Left lung (tissue), 10 donors: ENCODE results near the gene FHAD1. TPM values are rescaled to one million over a fixed set of nuclear protein-coding genes. Genes with fewer than 3 reads are reported as not detected.

Experiments
- ATAC-seq: fragments of 200-7000 bp; cut with Tn5 transposase; one replicate; pipeline ENCODE4 v1.9.1; 2020; ENCODE audit warnings: moderate library complexity
- DNase-seq, 4 donors: peaks; one replicate each; pipeline ENCODE4 v3.0.0-alpha.2; 2013 to 2020
- H3K27ac ChIP-seq, 2 donors: fragments of 200-600 bp; sonication (generic) in 1 of 2; one replicate each; pipeline versions ENCODE4 v1.5.0 to v1.8.0; 2020 to 2021
- H3K27me3 ChIP-seq, 2 donors: fragments of 200-600 bp; sonication (generic) in 1 of 2; one replicate each; pipeline versions ENCODE4 v1.5.0 to v1.8.0; 2020 to 2021
- H3K36me3 ChIP-seq, 2 donors: fragments of 200-600 bp; sonication (generic) in 1 of 2; one replicate each; pipeline versions ENCODE4 v1.5.0 to v1.8.0; 2020 to 2021
- H3K4me1 ChIP-seq, 2 donors: fragments of 200-600 bp; one replicate each; pipeline ENCODE4 v1.8.0; 2021
- H3K4me3 ChIP-seq, 2 donors: fragments of 200-600 bp; sonication (generic) in 1 of 2; one replicate each; pipeline versions ENCODE4 v1.5.0 to v1.8.0; 2020 to 2021; ENCODE audit warnings: mild to moderate bottlenecking in 1 of 2
- H3K9me3 ChIP-seq, 2 donors: fragments of 200-600 bp; sonication (generic) in 1 of 2; one replicate each; pipeline versions ENCODE4 v1.5.0 to v1.8.0; 2020 to 2021
- CTCF ChIP-seq, 2 donors: fragments of 200-600 bp; sonication (generic) in 1 of 2; IDR thresholded peaks; one replicate each; pipeline versions ENCODE4 v1.5.0 to v1.8.0; 2021; ENCODE audit warnings: antibody characterized with exemption in 2 of 2
- intact Hi-C, 2 donors: fragments of 100-400 bp; cut with DNase I; formaldehyde crosslinking; loops; one replicate each; pipeline versions ENCODE4 v1.11.2 to v1.14.2; 2022
- polyA plus RNA-seq, 6 donors: library from polyadenylated mRNA; unstranded; fragments of 120-200 nt; gene quantifications; one replicate each; pipeline ENCODE4 v1.2.1, GENCODE V29; 2013; ENCODE audit not compliant: insufficient read length in 6 of 6
- total RNA-seq, 2 donors: library from RNA; stranded (reverse); fragmentation: NEBNext Ultra II Directional; extraction: Animal tissue kit (Norgen Biotek cat#: 25700); gene quantifications; one replicate each; pipeline ENCODE4 v1.2.1, GENCODE V29; 2021
- donor health status: DM: no; HTN: yes; CAD: no.
- donor health status: DM: no; HTN: no; CAD: no.

Gene FHAD1
- total and polyA plus RNA-seq, 8 donors, result 1.1 to 8.5 (median 3.9) TPM

GRCh38 chr1:15364740-15365139 lies 117.7 kb downstream of the FHAD1 start:
- DNase-seq (no peak), ATAC-seq (no peak)
- Histone ChIP-seq H3K4me1 (no peaks in the 10 kb centered on the region), H3K36me3 (no peaks in the 10 kb centered on the region), H3K27me3 (no peaks in the 10 kb centered on the region), H3K9me3 (no peaks in the 10 kb centered on the region), H3K4me3 (no peak overlapping the region), H3K27ac (no peak overlapping the region)
- TF ChIP-seq CTCF (IDR thresholded peaks at IDR 0.05), result no peak
- intact Hi-C loops, result no loop called here

GRCh38 chr1:15368888-15369287 lies 121.9 kb downstream of the FHAD1 start:
- DNase-seq (no peak), ATAC-seq (no peak)
- Histone ChIP-seq H3K27ac (no peak overlapping the region), H3K36me3 (no peaks in the 10 kb centered on the region), H3K4me3 (no peak overlapping the region), H3K27me3 (no peaks in the 10 kb centered on the region), H3K9me3 (no peaks in the 10 kb centered on the region), H3K4me1 (peaks cover 4% of the 10 kb centered on the region in 2 donors)
- intact Hi-C loops, result no loop called here
- no peak for TF ChIP-seq CTCF (IDR thresholded peaks at IDR 0.05)

- no peaks in the 10 kb centered on the region for H3K27me3 ChIP-seq
- DNase-seq (peak in 1 of 4 donors; percentile 13), ATAC-seq (no peak)
- H3K4me1 ChIP-seq, result peaks cover 4% of the 10 kb centered on the region in 2 donors
- no peak overlapping the region for H3K4me3 ChIP-seq
- H3K36me3 ChIP-seq, result no peaks in the 10 kb centered on the region
- H3K27ac ChIP-seq, result no peak overlapping the region
- no peak for TF ChIP-seq CTCF (IDR thresholded peaks at IDR 0.05)
- no peaks in the 10 kb centered on the region for H3K9me3 ChIP-seq
- intact Hi-C loops, result no loop called here
Measured at GRCh38 chr1:15370268-15370667, 123.2 kb downstream of the FHAD1 start.

- ATAC-seq (peak; percentile 61), DNase-seq (peak in 2 of 4 donors; percentile 72 to 87)
- no peaks in the 10 kb centered on the region for H3K9me3 ChIP-seq
- H3K4me1 ChIP-seq, result peaks cover 4% of the 10 kb centered on the region in 2 donors
- H3K4me3 ChIP-seq, result no peak overlapping the region
- no peaks in the 10 kb centered on the region for H3K36me3 ChIP-seq
- intact Hi-C loops, result no loop called here
- no peaks in the 10 kb centered on the region for H3K27me3 ChIP-seq
- no peak for TF ChIP-seq CTCF (IDR thresholded peaks at IDR 0.05)
- no peak overlapping the region for H3K27ac ChIP-seq
Measured at GRCh38 chr1:15370781-15371520, 123.9 kb downstream of the FHAD1 start.

- DNase-seq (peak in 1 of 4 donors; percentile 18), ATAC-seq (peak; percentile 13)
- Histone ChIP-seq H3K9me3 (no peaks in the 10 kb centered on the region), H3K27ac (no peak overlapping the region), H3K36me3 (no peaks in the 10 kb centered on the region), H3K4me3 (no peak overlapping the region), H3K27me3 (no peaks in the 10 kb centered on the region), H3K4me1 (peaks cover 4% of the 10 kb centered on the region in 2 donors)
- intact Hi-C loops, result no loop called here
- TF ChIP-seq CTCF (IDR thresholded peaks at IDR 0.05), result no peak
Measured at GRCh38 chr1:15371610-15372545, 124.9 kb downstream of the FHAD1 start.
